NCI-H1694 treated with DMSO at 0.1 percent for 48 hours (cell line): Measurements from ENCODE around the gene SRRM2.

ENCODE experiments used
- DNase-seq: peaks from one replicate; lab custom pipeline; 2025; lab: John Stamatoyannopoulos, UW

SRRM2 gene

DNA sequence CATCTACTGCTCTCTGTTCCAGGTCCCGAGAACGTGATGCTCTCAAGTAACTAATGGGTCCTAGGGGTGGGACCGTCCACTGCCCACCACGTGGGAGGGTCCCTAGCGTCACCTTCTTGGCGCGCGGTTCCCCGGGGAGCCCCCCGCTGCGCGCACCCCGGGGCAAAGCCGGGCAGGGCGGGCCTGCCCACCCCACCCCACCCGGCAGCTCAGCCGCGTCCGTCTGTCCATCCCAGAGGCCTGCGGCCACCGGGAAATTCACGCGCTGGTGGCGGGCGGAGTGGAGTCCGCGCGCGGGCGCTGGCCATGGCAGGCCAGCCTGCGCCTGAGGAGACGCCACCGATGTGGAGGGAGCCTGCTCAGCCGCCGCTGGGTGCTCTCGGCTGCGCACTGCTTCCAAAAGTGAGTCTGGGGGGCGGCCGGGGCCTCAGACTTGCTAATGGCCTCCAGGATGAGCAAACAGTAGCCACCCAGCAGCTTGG, 46.3 kb downstream of the SRRM2 start:
- no peak for DNase-seq

DNA sequence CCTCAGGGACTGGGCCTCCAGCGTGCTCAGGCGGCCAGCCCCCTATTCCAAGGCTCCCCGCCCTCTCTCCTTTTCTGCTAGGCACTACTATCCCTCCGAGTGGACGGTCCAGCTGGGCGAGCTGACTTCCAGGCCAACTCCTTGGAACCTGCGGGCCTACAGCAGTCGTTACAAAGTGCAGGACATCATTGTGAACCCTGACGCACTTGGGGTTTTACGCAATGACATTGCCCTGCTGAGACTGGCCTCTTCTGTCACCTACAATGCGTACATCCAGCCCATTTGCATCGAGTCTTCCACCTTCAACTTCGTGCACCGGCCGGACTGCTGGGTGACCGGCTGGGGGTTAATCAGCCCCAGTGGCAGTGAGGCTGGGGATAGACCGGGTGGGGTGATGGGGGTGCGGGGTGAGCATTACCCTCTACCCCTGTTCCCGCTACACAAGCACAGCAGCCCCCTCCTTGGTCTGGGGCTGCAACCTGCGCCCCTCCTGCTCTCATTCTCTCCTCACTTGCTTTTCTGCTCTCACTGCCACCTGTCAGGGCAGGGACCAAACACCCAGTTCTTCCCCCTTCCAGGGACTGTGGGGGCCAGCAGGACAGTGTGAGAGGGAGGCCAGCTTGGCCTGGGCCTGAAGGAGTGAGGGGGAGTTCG, 46.9 kb downstream of the SRRM2 start:
- no peak for DNase-seq

DNA sequence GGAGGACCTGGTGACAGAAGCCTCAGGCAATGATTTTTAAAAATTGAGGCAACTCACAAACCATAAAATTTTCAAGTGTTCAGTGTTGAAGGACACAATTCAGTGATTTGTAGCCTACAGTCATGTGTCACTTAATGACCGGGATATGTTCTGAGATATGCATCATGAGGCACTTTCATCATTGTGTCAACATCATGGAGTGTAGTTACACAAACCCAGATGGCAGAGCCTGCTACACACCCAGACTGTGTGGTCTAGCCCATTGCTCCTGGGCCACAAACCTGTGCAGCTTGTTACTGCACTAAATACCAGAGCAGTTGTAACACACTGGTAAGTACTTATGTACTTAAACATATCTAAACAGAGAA, 47.4 kb downstream of the SRRM2 start:
- DNase-seq: peak; percentile 27

DNA sequence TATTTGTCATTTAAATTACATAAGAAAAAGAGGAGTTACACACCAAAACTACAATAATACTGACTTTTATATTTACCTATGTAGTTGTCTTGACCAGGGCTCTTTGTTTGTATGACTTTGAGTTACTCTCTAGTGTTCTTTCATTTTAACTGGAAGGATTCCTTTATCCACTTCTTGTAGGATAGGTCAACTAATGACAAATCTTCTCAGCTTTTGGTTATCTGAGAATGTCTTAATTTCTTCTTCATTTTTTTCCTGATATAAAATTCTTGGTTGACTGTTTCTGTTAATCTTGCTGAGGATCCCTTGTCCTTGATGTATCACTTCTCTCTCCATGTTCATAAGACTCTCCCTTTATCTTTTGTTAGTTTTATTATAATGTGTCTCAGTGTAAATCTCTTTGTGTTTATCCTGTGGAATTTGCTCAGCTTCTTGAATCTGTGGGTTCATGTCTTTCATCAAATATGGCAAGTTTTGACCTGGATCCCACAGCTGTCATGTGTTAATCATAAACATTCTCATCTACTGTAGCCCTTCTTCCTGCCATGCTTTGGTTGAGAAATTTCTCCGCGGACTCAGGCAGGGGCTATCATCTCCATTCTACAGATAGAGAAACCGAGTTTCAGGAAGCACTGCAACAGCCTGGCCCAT, 51.2 kb downstream of the SRRM2 start:
- DNase-seq: no peak

DNA sequence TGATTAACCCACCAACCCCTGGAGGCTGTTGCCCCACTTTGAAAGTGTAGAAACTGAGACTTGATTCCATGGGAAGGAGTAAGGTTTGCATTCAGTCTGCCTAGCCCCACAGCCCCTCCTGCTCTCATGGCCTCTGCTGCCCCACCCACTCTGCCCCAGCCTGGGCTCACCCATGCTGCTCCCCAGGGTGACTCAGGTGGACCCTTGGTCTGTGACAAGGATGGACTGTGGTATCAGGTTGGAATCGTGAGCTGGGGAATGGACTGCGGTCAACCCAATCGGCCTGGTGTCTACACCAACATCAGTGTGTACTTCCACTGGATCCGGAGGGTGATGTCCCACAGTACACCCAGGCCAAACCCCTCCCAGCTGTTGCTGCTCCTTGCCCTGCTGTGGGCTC, 52.3 kb downstream of the SRRM2 start:
- no peak for DNase-seq

DNA sequence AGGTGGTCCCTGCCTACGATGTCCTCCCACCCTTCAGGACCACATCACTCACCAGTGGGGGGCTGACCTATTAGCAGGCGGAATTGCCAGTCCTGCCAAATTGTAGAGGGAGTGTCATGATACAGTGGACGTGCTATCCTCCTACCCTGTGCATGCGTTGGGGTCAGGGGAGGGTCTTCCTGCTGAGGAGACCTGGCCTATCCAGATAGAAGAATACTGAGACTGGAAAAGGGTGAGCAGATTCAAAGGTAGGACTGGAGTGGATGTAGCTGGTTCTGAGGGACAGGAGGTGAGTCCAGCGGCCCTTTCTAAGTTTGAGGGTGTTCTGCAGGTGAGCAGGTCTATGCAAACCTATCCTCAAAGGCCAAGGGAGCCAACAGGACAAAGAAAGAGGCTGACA, 53.8 kb downstream of the SRRM2 start:
- no peak for DNase-seq

DNA sequence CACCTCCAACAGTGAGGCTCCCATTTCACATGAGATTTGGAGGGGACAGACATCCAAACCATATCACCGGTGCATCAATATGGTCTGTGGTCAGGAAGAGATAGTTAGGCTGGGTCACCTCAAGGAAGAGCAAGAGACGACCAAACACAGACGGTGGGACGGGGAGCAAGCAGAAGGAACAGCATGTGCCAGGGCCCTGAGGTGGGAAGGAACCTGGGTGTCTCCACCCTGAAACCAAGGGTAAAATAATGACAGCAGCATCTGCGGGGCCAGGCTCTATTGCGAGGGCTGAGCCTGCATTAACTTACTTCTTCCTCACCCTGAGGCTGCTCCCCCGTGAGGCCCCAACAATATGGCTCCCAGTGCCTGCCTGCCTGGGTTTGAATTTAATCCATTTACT, 55.7 kb downstream of the SRRM2 start:
- no peak for DNase-seq

DNA sequence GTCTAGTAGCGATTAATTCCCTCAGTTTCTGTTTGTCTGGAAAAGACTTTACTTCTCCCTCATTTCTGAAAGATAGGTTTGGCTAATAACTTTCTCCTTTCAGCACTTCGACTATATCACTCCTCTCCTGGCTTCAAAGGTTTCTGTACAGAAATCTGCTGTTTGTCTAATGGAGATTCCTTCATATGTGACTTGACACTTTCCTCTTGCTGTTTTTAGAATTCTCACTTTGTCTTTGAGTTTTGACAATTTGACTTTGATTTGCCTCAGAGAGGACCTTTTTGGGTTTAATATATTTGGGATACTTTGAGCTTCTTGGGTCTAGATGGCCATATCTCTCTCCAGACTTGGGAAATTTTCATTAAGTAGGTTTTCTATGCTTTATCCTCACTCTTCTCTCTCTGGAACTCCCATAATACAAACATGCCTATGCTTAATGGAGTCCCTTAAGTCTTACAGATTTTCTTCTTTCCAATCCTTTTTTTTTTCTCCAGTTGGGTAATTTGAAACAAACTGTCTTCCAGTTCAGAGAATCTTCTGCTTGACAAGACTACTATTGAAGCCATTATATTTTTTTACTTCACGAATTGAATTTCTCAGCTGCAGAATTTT, 56.8 kb downstream of the SRRM2 start:
- DNase-seq: no peak

DNA sequence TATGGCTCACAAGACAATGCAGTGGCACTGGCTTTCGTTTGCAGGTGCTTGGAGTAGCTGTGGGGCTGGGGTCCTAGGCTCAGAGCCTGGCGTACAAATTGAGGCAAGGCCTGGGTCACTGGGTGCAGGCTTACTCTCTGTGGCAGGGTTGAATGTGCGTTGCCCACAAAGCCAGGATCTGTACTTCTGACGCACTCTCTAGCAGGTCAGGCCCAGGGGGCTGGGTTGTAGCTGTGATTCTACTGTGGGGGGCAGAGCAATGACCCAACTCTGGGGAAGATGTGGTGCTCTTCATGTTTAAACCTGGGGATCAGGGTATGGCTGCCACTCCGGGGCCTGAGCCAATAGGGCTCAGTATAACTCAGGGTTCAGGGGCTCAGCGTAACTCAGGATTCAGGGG, 58.2 kb downstream of the SRRM2 start:
- no peak for DNase-seq

DNA sequence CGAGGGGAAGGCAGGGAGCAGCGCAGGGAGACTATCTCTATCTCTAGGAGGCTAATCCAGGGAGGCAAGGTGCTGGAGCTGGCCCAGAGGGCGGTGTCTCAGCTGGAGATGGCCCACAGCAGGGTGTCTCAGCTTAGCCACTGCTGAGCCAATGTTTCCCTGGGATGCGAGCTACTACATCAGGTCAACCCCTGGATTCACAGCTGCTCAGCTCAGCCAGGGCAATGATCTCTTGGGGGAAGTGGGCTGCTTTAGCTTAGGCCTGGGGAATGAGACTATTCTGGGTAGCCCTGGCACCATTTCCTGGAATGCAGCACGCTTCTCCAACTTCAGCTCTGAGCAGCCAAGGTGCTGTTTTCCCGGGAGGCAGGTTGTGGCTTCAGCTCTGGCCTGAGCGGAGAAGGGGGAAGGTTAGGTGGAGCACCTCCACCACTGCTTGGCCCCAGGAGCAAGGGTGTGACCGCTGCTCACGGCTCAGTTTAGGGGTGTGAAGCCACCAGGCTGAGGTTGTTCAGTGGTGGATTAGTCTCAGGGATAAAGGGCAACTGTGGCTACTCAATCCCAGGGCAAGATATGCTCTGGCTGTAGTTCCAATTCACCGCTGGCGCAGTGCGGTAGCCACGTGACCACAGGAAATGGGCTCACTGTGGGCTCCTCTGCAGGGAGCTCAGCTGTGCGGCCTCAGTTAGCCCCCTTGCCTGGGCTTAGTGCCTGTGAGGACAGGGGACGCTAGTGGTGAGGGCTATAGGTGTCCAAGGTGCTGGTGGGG, 59.4 kb downstream of the SRRM2 start:
- DNase-seq: no peak

DNA sequence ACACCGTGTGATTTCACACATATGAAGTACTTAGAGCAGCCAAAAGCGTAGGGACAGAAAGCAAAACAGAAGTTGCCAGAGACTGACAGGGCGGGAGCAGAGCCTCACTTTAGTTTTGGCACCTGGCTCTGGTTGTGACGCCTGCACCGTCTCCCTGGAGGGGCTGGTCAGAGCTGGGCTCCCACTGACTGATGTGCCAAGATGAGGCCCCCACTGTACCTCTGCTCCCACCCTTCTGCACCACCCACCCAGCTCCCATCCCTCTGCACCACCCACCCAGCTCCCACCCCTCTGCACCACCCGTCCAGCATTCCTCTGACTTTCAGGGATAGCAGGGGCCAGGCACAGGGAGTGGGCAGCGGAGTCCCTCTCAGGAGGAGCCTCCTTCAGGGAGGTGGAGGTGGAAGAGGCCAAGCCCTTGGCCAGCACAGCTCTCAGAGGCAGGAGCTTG, 61.4 kb downstream of the SRRM2 start:
- DNase-seq: no peak

DNA sequence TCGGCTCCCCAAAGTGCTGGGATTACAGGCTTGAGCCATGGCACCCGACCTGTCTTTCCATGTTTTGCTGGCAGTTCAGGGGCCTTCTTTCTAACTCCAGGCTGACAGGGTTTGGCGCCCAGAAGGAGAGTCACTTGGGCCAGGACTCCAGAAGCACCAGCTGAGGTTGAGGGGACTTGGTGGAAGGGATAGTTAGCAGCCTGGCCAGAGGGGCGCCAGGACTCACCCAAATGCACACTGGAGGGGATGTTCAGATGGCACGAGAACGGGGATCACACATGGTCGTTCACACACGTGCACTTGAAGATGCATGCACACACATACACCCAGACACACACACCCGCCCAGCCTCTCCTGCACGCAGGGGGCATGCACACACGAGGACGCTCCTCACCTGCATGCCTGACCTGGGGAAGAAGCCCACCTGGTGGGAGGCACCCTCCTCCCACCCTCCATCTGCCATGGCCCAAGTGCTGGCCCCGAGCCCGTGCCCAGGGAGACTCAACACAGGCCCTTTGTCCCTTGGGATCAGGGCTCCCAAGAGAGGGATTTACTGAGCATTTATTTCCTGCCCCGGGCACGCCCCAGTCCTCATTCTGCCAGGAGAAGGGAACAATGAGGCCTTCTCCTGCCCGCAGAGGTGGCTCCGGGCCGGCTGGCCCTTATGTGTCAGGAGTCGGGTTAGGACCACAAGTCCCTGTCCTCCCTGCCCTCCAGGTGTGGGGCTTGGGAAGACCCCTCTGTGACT, 62.3 kb downstream of the SRRM2 start:
- no peak for DNase-seq

DNA sequence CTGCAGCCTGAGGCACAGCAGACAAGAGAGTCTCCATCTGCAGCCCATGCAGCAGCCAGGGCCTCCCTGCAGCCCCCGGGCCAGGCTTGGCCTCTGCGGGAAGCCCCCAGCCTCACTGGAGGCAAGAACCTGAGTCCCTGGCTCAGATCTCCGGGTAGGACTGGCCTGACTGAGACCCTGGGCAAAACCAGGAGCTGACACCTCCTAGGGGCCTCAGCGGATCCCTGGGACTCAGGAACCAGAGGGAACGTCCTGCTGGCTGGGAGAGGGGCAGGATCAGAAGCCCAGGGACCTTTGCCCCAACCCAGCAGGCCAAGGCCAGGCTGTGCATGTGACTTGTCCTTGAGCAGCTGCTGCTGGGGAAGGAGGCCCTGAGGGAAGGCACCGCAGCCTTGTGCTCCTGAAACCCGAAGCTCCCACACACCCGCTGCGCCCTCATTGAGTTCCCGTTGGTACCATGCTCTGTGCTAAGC, 62.9 kb downstream of the SRRM2 start:
- DNase-seq: no peak

DNA sequence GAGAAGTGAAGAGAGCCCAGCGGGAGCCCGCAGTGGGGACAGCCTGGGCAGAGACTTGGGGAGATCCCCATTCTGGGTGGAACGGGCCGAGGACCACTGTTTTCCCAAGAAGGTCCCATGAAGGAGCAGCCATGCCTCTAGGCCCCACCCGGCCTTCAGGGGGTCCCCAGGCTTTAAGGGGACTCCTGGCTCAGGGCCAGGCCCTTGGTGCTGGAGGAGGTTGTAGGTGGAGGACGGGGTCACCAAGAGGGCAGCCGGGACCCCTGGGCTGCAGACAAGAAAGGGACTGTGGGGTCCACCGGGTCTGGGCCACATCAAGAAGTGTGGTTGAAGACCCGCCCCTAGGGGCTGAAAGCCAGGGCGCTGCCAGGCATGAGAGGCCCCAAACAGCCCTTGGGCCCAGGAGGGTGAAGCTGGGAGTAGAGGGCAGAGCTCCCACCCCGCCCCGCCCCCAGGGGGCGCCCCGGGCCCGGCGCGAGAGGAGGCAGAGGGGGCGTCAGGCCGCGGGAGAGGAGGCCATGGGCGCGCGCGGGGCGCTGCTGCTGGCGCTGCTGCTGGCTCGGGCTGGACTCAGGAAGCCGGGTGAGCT, 64.4 kb downstream of the SRRM2 start, which contains the start of gene PRSS21:
Gene PRSS21 (plus strand): TSS at position 487 of the 589 bp plus-strand sequence. CDS start 32 bp downstream, at position 519.
- no peak for DNase-seq

DNA sequence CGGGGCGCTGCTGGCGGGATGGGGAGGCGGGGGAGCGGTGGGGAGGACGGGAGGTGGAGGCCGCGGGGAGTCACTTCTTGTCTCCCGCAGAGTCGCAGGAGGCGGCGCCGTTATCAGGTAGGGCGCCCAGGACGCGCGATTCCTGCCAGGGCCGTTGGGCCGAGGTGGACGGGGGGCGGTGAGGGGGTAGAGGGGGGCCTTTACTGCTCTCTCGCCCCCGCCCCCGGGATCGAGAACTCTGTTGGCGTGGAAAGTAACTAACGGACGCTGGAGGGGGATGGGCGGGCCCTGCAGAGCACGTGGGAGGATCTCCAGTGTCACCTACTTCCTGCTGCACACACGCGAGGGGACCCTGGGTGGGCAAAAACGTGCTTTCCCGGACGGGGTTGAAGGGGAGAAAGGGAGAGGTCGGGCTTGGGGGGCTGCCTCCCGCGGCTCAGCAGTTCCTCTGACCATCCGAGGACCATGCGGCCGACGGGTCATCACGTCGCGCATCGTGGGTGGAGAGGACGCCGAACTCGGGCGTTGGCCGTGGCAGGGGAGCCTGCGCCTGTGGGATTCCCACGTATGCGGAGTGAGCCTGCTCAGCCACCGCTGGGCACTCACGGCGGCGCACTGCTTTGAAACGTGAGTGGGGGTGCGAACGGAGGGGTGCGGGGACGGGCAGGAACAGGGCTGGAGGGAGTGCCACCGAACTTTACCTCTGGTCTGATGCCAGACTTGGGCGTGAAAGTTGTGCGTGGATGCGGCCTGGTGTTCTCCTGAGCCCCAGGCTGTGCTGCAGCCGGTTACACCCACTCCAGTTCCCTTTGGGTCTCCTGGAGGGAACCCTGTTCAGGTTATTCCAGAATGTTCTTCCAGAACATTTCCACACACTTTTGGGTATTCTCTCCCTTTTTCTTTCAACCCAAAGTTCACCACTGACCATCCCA, 65.2 kb downstream of the SRRM2 start:
- DNase-seq: no peak

DNA sequence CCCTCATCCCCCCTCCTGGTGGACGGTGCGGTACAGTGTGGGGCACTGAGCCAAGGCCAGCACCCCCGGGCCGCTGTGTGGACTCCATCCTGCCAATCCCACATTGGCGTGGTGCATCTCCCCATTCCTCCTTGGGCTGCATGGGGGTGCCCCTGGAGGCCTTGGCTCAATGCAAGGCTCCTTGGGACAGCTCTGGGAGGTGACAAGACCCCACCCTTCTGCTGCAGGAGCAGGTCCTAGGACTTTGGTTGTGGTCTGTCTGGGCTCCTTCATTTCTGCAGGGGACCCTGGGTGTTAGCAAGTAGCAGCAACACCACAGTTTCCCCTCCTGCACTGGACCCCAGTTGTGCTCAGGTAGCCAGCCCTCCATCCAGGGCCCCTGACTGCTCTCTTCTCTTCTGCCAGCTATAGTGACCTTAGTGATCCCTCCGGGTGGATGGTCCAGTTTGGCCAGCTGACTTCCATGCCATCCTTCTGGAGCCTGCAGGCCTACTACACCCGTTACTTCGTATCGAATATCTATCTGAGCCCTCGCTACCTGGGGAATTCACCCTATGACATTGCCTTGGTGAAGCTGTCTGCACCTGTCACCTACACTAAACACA, 65.9 kb downstream of the SRRM2 start:
- no peak for DNase-seq

DNA sequence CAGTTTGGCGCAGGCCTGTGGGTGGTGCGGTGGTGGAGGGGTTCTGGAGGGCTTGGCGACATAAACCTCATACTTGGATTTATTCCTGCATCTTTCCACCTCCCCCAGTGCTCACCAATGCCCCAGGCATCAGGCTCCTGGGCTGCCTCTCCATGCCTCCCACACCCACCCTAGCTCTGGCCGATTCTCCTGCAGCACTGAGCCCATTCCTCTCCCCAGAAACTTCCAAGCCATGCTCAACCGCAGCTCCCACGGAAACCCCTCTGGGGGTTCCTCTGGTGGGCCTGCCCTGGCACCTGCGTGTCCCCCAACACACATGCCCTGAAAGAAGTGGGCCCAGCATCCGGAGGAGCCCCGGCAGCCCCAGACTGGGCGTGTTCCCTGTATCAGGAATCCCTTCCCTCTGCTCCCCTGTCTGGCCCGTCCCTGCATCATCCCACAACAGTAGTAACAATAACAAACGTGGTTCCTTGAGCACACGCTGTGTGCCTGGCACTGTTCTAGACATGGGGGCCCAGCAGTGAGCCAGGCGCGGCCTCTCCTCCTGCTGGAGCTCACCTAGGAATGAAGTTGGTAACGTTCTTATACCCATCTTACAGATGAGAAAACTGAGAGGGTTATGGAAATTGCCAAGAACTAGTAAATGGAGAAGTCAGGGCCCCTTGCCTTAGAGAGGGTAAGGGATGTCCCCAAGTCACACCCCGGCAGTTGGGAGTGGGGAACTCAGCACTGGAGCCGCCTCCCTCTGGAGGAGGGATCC, 66.9 kb downstream of the SRRM2 start:
- no peak for DNase-seq

DNA sequence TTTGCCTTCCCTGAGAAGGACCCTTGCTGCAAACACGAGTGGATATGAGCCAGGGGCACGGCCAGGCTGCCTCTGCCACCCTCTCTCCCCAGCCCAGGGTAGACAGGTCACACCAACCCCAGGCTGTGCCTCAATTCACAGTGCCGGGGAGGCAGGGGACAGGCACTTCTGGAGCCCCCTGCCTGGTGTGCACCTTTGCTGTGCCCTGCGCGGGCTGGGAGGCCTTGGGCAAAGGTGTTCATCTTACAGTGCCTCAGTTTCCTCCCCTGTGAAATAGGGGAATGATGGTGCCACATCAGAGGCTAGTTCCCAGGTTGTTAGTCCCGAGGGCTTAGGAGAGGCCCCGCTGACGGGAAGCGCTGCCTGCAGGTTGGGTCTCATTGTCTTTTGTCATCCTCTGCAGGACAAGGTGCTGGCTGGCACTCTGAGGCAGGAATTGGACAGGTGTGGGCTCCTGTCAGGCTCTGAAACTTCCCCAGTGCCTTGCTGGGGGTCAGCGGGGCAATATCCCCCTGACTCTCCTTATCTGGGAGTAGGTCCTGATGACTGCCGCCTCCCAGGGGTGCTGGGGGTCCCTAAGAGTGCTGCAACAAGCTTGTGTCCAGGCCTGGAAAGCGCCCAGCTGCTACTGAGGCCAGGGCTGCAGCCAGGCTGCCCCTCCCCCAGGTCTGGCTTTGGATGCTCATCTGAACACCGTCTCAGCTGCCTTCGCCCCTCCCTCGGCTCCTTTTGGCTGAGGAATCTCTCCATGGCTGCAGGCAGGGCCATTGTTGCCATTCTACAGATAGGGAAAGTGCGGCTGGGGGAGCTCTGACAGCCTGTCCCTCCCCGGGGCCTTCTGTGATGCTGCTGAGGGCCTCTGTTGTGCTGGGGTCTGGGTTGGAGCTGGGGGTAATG, 67.7 kb downstream of the SRRM2 start:
- no peak for DNase-seq
